ENCODE data around the gene SMC5.

- TF ChIP-seq POLR2AphosphoS5 (IDR thresholded peaks at IDR 0.05) (no peak), EP300 (IDR thresholded peaks at IDR 0.05) (no peak), POLR2A (IDR thresholded peaks at IDR 0.05; ENCODE audit: low read depth) (no peak)
- TF ChIP-seq, protein P1, sequence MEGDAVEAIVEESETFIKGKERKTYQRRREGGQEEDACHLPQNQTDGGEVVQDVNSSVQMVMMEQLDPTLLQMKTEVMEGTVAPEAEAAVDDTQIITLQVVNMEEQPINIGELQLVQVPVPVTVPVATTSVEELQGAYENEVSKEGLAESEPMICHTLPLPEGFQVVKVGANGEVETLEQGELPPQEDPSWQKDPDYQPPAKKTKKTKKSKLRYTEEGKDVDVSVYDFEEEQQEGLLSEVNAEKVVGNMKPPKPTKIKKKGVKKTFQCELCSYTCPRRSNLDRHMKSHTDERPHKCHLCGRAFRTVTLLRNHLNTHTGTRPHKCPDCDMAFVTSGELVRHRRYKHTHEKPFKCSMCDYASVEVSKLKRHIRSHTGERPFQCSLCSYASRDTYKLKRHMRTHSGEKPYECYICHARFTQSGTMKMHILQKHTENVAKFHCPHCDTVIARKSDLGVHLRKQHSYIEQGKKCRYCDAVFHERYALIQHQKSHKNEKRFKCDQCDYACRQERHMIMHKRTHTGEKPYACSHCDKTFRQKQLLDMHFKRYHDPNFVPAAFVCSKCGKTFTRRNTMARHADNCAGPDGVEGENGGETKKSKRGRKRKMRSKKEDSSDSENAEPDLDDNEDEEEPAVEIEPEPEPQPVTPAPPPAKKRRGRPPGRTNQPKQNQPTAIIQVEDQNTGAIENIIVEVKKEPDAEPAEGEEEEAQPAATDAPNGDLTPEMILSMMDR (IDR thresholded peaks at IDR 0.05), result no peak
Measured at GRCh38 chr9:70389188-70389587, 130.4 kb downstream of the SMC5 start.

Measured in esophagus muscularis mucosa (tissue), 4 donors.